GM12892 (cell line): ENCODE results near the gene POM121L2.

ENCODE experiments used
- POLR2A ChIP-seq: IDR thresholded peaks from 2 replicates; pipeline ENCODE4 v1.6.1; 2011; ENCODE audit warnings: low read depth, low read length, control low read depth
- POLR2AphosphoS5 ChIP-seq: IDR thresholded peaks from 2 replicates; pipeline ENCODE4 v1.6.1; 2011; ENCODE audit warnings: low read depth, low read length, control low read depth

DNA sequence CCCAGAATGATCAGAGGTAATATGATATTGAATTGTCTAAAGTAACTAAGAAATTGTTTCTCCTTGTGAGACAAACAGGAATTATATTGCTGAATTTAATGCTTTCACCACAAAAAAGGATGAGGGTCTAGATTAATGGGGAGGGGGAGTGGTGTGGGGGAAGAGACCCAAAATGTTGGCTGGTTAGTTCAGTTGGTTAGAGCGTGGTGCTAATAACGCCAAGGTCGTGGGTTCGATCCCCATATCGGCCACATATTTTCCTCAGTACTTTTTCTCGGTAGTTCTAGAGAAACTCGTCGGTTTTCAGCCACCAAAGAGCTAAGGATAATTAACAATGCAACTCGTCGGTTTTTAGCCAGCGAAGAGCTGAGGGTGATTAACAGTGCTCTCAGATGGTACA, 38.3 kb downstream of the POM121L2 start:
- no peak for TF ChIP-seq POLR2A
- no peak for TF ChIP-seq POLR2AphosphoS5
